Liver (tissue), 9 donors: ENCODE results near the gene GNB1. TPM values are rescaled to one million over a fixed set of nuclear protein-coding genes. Genes with fewer than 3 reads are reported as not detected.

Source experiments
- DNase-seq: peaks from one replicate; pipeline ENCODE4 v3.0.0-alpha.2; 2017; ENCODE audit warnings: low spot score
- H3K27ac ChIP-seq, 2 donors: one replicate each; pipeline ENCODE4 v1.7.0; 2013; ENCODE audit warnings: inconsistent platforms in 2 of 2, low read length in 2 of 2, control low read depth in 1 of 2, low read depth in 1 of 2, mild to moderate bottlenecking in 1 of 2
- H3K27me3 ChIP-seq, 4 donors: one replicate each; pipeline versions ENCODE4 v1.6.1 to v1.7.0; 2013; ENCODE audit warnings: low read length in 3 of 4, inconsistent platforms in 1 of 4, mild to moderate bottlenecking in 1 of 4, moderate library complexity in 1 of 4; ENCODE audit not compliant: control insufficient read depth in 4 of 4, insufficient read depth in 4 of 4
- H3K36me3 ChIP-seq, 4 donors: one replicate each; pipeline versions ENCODE4 v1.6.1 to v1.7.0; 2013; ENCODE audit warnings: low read length in 3 of 4, mild to moderate bottlenecking in 3 of 4, low read depth in 1 of 4, moderate library complexity in 1 of 4; ENCODE audit not compliant: control insufficient read depth in 4 of 4, insufficient read depth in 3 of 4
- H3K4me1 ChIP-seq, 4 donors: one replicate each; pipeline versions ENCODE4 v1.6.1 to v1.7.0; 2013; ENCODE audit warnings: low read length in 3 of 4, mild to moderate bottlenecking in 3 of 4, moderate library complexity in 1 of 4; ENCODE audit not compliant: control insufficient read depth in 4 of 4, insufficient read depth in 4 of 4
- H3K4me3 ChIP-seq, 3 donors: one replicate each; pipeline versions ENCODE4 v1.6.1 to v1.7.0; 2013; ENCODE audit warnings: low read length in 3 of 3, control low read depth in 1 of 3, low read depth in 1 of 3, mild to moderate bottlenecking in 1 of 3
- H3K9ac ChIP-seq, 2 donors: one replicate each; pipeline ENCODE4 v1.7.0; 2013; ENCODE audit warnings: low read length in 2 of 2, mild to moderate bottlenecking in 2 of 2, moderate library complexity in 2 of 2, control low read depth in 1 of 2, low read depth in 1 of 2
- H3K9me3 ChIP-seq, 4 donors: one replicate each; pipeline versions ENCODE4 v1.6.1 to v1.7.0; 2013; ENCODE audit warnings: low read length in 3 of 4; ENCODE audit not compliant: control insufficient read depth in 4 of 4
- CTCF ChIP-seq: fragments of 150-350 bp; IDR thresholded peaks from 2 replicates; pipeline ENCODE4 v1.5.1; 2017; ENCODE audit warnings: improper control_type of control experiment, low read depth, low read length; ENCODE audit not compliant: missing input control
- EGR1 ChIP-seq, 2 donors: IDR thresholded peaks; 2 replicates each; pipeline ENCODE4 v1.6.1; 2016 to 2018; ENCODE audit warnings: antibody characterized with exemption in 2 of 2, low read depth in 2 of 2
- FOXA1 ChIP-seq: IDR thresholded peaks from 2 replicates; pipeline ENCODE4 v1.6.1; 2016; ENCODE audit warnings: antibody characterized with exemption
- FOXA2 ChIP-seq: IDR thresholded peaks from 2 replicates; pipeline ENCODE4 v1.6.1; 2016; ENCODE audit warnings: antibody characterized with exemption
- GABPA ChIP-seq, 2 donors: IDR thresholded peaks in 1 of 2; conservative IDR thresholded peaks in 1 of 2; 2 replicates each; pipeline ENCODE4 v1.6.1; 2016; ENCODE audit warnings: antibody characterized with exemption in 2 of 2, mild to moderate bottlenecking in 1 of 2, moderate library complexity in 1 of 2
- HNF4A ChIP-seq, 2 donors: conservative IDR thresholded peaks; 2 replicates each; pipeline ENCODE4 v1.6.1; 2016; ENCODE audit warnings: antibody characterized with exemption in 2 of 2, mild to moderate bottlenecking in 2 of 2
- HNF4G ChIP-seq: IDR thresholded peaks from 2 replicates; pipeline ENCODE4 v1.6.1; 2016; ENCODE audit warnings: antibody characterized with exemption
- JUND ChIP-seq, 2 donors: IDR thresholded peaks; 2 replicates each; pipeline ENCODE4 v1.6.1; 2016; ENCODE audit warnings: antibody characterized with exemption in 2 of 2
- MAX ChIP-seq: IDR thresholded peaks from 2 replicates; pipeline ENCODE4 v1.6.1; 2016; ENCODE audit warnings: antibody characterized with exemption
- NR2F2 ChIP-seq: IDR thresholded peaks from 2 replicates; pipeline ENCODE4 v1.6.1; 2016; ENCODE audit warnings: antibody characterized with exemption
- RAD21 ChIP-seq, 2 donors: IDR thresholded peaks; 2 replicates each; pipeline ENCODE4 v1.6.1; 2016; ENCODE audit warnings: antibody characterized with exemption in 2 of 2, mild to moderate bottlenecking in 2 of 2
- RXRA ChIP-seq, 2 donors: IDR thresholded peaks; 2 replicates each; pipeline ENCODE4 v1.6.1; 2017 to 2018; ENCODE audit warnings: antibody characterized with exemption in 2 of 2, mild to moderate bottlenecking in 1 of 2
- SP1 ChIP-seq: IDR thresholded peaks from 2 replicates; pipeline ENCODE4 v1.6.1; 2018; ENCODE audit warnings: antibody characterized with exemption, mild to moderate bottlenecking
- TAF1 ChIP-seq: conservative IDR thresholded peaks from 2 replicates; pipeline ENCODE4 v1.6.1; 2016; ENCODE audit warnings: antibody characterized with exemption, mild to moderate bottlenecking
- YY1 ChIP-seq: IDR thresholded peaks from 2 replicates; pipeline ENCODE4 v1.6.1; 2016; ENCODE audit warnings: antibody characterized with exemption, mild to moderate bottlenecking
- WGBS: extraction: QIAGEN DNeasy Blood & Tissue Kit; methylation state at CpG from one replicate; pipeline ENCODE4 v1.1.7; 2013; 5-methylcytosine and 5-hydroxymethylcytosine counted together
- polyA plus RNA-seq, 2 donors: library from polyadenylated mRNA; stranded (reverse) in 1 of 2; unstranded in 1 of 2; fragments of 200-250 nt in 1 of 2; fragments of >200 nt in 1 of 2; fragmentation: Nextera tagmentation in 1 of 2; extraction: Ambion mirVana in 1 of 2; gene quantifications; one replicate each; pipeline versions ENCODE4 v1.2.1 to v1.2.3, GENCODE V29; 2013 to 2015
- total RNA-seq, 2 donors: library from RNA; depleted of rRNA; stranded (reverse); fragments of >200 nt; gene quantifications; one replicate each; pipeline ENCODE4 v1.2.3, GENCODE V29; 2014
- TF ChIP-seq, protein P1 (sequence below): IDR thresholded peaks from 2 replicates; pipeline ENCODE4 v1.6.1; 2016; ENCODE audit warnings: antibody characterized with exemption
- TF ChIP-seq, protein P2 (sequence below): IDR thresholded peaks from 2 replicates; pipeline ENCODE4 v1.6.1; 2016; ENCODE audit warnings: antibody characterized with exemption, mild to moderate bottlenecking
- donor health status: healthy.
- donor health status: healthy.
- donor health status: healthy.
- donor health status: healthy.
- donor health status: healthy.

GNB1 gene
- total and polyA plus RNA-seq, 4 donors = 22.3 to 68.5 (median 52.7) TPM

DNA sequence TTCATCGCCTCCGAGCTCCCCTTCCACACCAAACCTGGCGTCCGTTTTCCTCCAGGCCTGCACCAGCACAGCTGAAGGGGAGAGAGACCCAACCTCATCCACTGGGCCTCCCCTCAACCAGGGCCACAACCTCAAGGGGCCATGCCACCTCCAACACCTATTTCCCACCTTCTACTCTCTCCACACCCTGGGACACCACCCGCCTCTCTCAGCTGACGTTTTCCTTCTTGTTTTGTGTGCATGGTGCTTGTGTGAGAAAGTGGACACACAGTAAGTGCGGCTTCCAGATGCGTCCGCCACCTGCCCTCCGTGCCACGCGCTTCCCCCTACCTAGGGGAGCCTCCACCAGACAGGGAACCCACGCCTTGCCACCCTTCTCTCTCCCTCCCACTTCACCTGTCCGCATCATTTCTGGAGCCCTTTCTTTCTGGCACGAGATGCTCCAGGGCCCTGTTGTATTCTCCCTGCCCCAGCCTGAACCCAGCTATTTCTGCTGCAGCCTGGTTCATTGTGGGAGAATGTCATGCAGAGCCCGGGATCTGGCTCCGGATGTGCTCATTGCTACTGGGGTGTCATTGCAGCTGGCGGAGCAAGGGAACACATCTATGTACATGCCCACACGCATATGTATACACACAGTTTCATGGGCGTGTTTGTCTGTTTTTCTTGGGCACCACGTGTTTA lies 1.3 kb upstream of the GNB1 start:
- Histone ChIP-seq H3K36me3 (no peaks in the 10 kb centered on the region), H3K27ac (peak overlapping the region in 1 of 2 donors; percentile 68), H3K27me3 (no peaks in the 10 kb centered on the region), H3K9ac (peak overlapping the region; percentile 3 to 42), H3K4me1 (peaks cover 15 to 36% (median 32%) of the 10 kb centered on the region in 4 donors), H3K4me3 (peak overlapping the region in 2 of 3 donors; percentile 63 to 99), H3K9me3 (no peaks in the 10 kb centered on the region)
- WGBS = 60% methylated on average over 21 of the region's 21 CpGs
- no peak for DNase-seq
- no peak for TF ChIP-seq GABPA (IDR thresholded peaks at IDR 0.05 in 1 of 2, conservative IDR thresholded peaks at IDR 0.05 in 1 of 2)
- no peak for TF ChIP-seq JUND (IDR thresholded peaks at IDR 0.05)
- no peak for TF ChIP-seq SP1
- no peak for TF ChIP-seq EGR1 (IDR thresholded peaks at IDR 0.05; ENCODE audit: low read depth in 2 of 2)
- TF ChIP-seq TAF1 = no peak
- TF ChIP-seq CTCF = no peak
- no peak for TF ChIP-seq FOXA2
- TF ChIP-seq YY1 = no peak
- TF ChIP-seq HNF4G = no peak
- TF ChIP-seq RXRA (IDR thresholded peaks at IDR 0.05) = no peak
- TF ChIP-seq HNF4A (conservative IDR thresholded peaks at IDR 0.05) = no peak
- TF ChIP-seq NR2F2 = no peak
- TF ChIP-seq, protein P1, sequence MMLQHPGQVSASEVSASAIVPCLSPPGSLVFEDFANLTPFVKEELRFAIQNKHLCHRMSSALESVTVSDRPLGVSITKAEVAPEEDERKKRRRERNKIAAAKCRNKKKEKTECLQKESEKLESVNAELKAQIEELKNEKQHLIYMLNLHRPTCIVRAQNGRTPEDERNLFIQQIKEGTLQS = no peak
- no peak for TF ChIP-seq MAX
- no peak for TF ChIP-seq RAD21 (IDR thresholded peaks at IDR 0.05)

- 3% methylated on average over 59 of the region's 59 CpGs for WGBS
- no peaks in the 10 kb centered on the region for H3K27me3 ChIP-seq
- H3K36me3 ChIP-seq = no peaks in the 10 kb centered on the region
- peak overlapping the region; percentile 45 to 99 (median 63) for H3K4me3 ChIP-seq
- peak; percentile 84 for DNase-seq
- H3K9me3 ChIP-seq = no peaks in the 10 kb centered on the region
- peak overlapping the region; percentile 86 to 89 for H3K27ac ChIP-seq
- H3K4me1 ChIP-seq = peaks cover 15 to 36% (median 33%) of the 10 kb centered on the region in 4 donors
- peak overlapping the region; percentile 3 to 42 for H3K9ac ChIP-seq
- TF ChIP-seq MAX = no peak
- TF ChIP-seq YY1 = no peak
- TF ChIP-seq, protein P2, sequence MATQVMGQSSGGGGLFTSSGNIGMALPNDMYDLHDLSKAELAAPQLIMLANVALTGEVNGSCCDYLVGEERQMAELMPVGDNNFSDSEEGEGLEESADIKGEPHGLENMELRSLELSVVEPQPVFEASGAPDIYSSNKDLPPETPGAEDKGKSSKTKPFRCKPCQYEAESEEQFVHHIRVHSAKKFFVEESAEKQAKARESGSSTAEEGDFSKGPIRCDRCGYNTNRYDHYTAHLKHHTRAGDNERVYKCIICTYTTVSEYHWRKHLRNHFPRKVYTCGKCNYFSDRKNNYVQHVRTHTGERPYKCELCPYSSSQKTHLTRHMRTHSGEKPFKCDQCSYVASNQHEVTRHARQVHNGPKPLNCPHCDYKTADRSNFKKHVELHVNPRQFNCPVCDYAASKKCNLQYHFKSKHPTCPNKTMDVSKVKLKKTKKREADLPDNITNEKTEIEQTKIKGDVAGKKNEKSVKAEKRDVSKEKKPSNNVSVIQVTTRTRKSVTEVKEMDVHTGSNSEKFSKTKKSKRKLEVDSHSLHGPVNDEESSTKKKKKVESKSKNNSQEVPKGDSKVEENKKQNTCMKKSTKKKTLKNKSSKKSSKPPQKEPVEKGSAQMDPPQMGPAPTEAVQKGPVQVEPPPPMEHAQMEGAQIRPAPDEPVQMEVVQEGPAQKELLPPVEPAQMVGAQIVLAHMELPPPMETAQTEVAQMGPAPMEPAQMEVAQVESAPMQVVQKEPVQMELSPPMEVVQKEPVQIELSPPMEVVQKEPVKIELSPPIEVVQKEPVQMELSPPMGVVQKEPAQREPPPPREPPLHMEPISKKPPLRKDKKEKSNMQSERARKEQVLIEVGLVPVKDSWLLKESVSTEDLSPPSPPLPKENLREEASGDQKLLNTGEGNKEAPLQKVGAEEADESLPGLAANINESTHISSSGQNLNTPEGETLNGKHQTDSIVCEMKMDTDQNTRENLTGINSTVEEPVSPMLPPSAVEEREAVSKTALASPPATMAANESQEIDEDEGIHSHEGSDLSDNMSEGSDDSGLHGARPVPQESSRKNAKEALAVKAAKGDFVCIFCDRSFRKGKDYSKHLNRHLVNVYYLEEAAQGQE = no peak
- TF ChIP-seq EGR1 (IDR thresholded peaks at IDR 0.05; ENCODE audit: low read depth in 2 of 2) = no peak
- TF ChIP-seq FOXA2 = no peak
- no peak for TF ChIP-seq CTCF
- TF ChIP-seq FOXA1 = no peak
Observed at GRCh38 chr1:1891349-1892078, 627 bp upstream of the GNB1 start.
